HepG2 (cell line): ENCODE data around the gene MYH9. TPM values are rescaled to one million over a fixed set of nuclear protein-coding genes. Genes with fewer than 3 reads are reported as not detected.
A peak's percentile ranks its signal among the peaks of the same experiment; 100 is the strongest.

ENCODE experiments used
- IRF1 ChIP-seq: sonication (generic); formaldehyde crosslinking; IDR thresholded peaks from 2 replicates; pipeline ENCODE4 v1.4.0; 2020; ENCODE audit warnings: low read depth, mild to moderate bottlenecking, missing genetic modification reagents
- MIXL1 ChIP-seq: IDR thresholded peaks from 2 replicates; pipeline ENCODE4 v1.6.1; 2016
- NFKB2 ChIP-seq: sonication (generic); formaldehyde crosslinking; IDR thresholded peaks from 2 replicates; pipeline ENCODE4 v1.4.0; 2020; ENCODE audit warnings: missing genetic modification reagents, borderline replicate concordance
- NR2F2 ChIP-seq: IDR thresholded peaks from 2 replicates; pipeline ENCODE4 v1.6.1; 2012; ENCODE audit warnings: low read depth, inconsistent platforms, borderline replicate concordance
- PATZ1 ChIP-seq: sonication (generic); formaldehyde crosslinking; IDR thresholded peaks from 2 replicates; pipeline ENCODE4 v1.4.0; 2020; ENCODE audit warnings: missing genetic modification reagents
- PCBP2 ChIP-seq: fragments of 200-400 bp; formaldehyde crosslinking; optimal IDR thresholded peaks from 2 replicates; pipeline ENCODE3; 2018; ENCODE audit warnings: low read length, low read depth; ENCODE audit not compliant: poor library complexity, severe bottlenecking
- POGK ChIP-seq: sonication (generic); formaldehyde crosslinking; conservative IDR thresholded peaks from 2 replicates; pipeline ENCODE4 v1.8.0; 2022; ENCODE audit warnings: mild to moderate bottlenecking, moderate library complexity, missing genetic modification reagents
- POLR2AphosphoS5 ChIP-seq: IDR thresholded peaks from 2 replicates; pipeline ENCODE4 v1.6.1; 2012; ENCODE audit warnings: low read depth, low read length
- RARA ChIP-seq: IDR thresholded peaks from 2 replicates; pipeline ENCODE4 v1.6.1; 2016; ENCODE audit warnings: missing genetic modification reagents, missing compliant biosample characterization
- RFX3 ChIP-seq: IDR thresholded peaks from 2 replicates; pipeline ENCODE4 v1.6.1; 2016; ENCODE audit warnings: missing biosample characterization, missing genetic modification reagents
- SRY ChIP-seq: sonication (generic); formaldehyde crosslinking; IDR thresholded peaks from 2 replicates; pipeline ENCODE4 v1.8.0; 2022; ENCODE audit warnings: mild to moderate bottlenecking, missing genetic modification reagents
- ZBTB2 ChIP-seq: sonication (generic); formaldehyde crosslinking; IDR thresholded peaks from 2 replicates; pipeline ENCODE4 v1.8.0; 2022; ENCODE audit warnings: low read depth, missing genetic modification reagents
- ZFP90 ChIP-seq: sonication (generic); formaldehyde crosslinking; IDR thresholded peaks from 2 replicates; pipeline ENCODE4 v1.8.0; 2022; ENCODE audit warnings: missing genetic modification reagents, mild to moderate bottlenecking, inconsistent platforms, borderline replicate concordance
- ZGPAT ChIP-seq: IDR thresholded peaks from 2 replicates; pipeline ENCODE4 v1.6.1; 2016; ENCODE audit warnings: mild to moderate bottlenecking
- ZKSCAN1 ChIP-seq: fragments of 150-350 bp; IDR thresholded peaks from 2 replicates; pipeline ENCODE4 v1.6.1; 2014; ENCODE audit warnings: low read length
- ZMAT3 ChIP-seq: sonication (generic); formaldehyde crosslinking; conservative IDR thresholded peaks from 2 replicates; pipeline ENCODE4 v1.7.0; 2021; ENCODE audit warnings: missing genetic modification reagents
- ZNF282 ChIP-seq: fragments of 450-650 bp; IDR thresholded peaks from 2 replicates; pipeline ENCODE4 v1.6.1; 2018; ENCODE audit not compliant: partially characterized antibody
- ZNF333 ChIP-seq: sonication (generic); formaldehyde crosslinking; IDR thresholded peaks from 2 replicates; pipeline ENCODE4 v1.4.0; 2020; ENCODE audit warnings: mild to moderate bottlenecking, missing genetic modification reagents, borderline replicate concordance
- ZNF678 ChIP-seq: sonication (generic); formaldehyde crosslinking; IDR thresholded peaks from 2 replicates; pipeline ENCODE4 v1.4.0; 2020; ENCODE audit warnings: mild to moderate bottlenecking, missing genetic modification reagents
- ZNF740 ChIP-seq: sonication (generic); formaldehyde crosslinking; IDR thresholded peaks from 2 replicates; pipeline ENCODE4 v1.4.0; 2020; ENCODE audit warnings: missing genetic modification reagents
- ZNF75D ChIP-seq: sonication (generic); formaldehyde crosslinking; IDR thresholded peaks from 2 replicates; pipeline ENCODE4 v1.8.1; 2023; ENCODE audit warnings: missing genetic modification reagents, mild to moderate bottlenecking, borderline replicate concordance
- ZSCAN12 ChIP-seq: sonication (generic); formaldehyde crosslinking; IDR thresholded peaks from 2 replicates; pipeline ENCODE4 v1.9.0; 2021; ENCODE audit warnings: mild to moderate bottlenecking, missing genetic modification reagents
- polyA plus RNA-seq, 8 experiments: library from polyadenylated mRNA; depleted of rRNA in 3 of 8; stranded (reverse) in 7 of 8; unstranded in 1 of 8; fragments of >200 nt; fragmentation: Illumina TruSeq in 4 of 8; extraction: Trizol in 4 of 8; gene quantifications; 2 replicates each; pipeline versions ENCODE4 v1.2.1 to v1.2.3, GENCODE V29; 2011 to 2016; ENCODE audit warnings: low read depth in 4 of 8, missing spikeins in 1 of 8, mixed read lengths in 1 of 8; ENCODE audit not compliant: insufficient read depth in 1 of 8
- total RNA-seq, 5 experiments: library from RNA; depleted of rRNA; stranded (reverse); fragments of >200 nt; fragmentation: Illumina TruSeq; extraction: Trizol; gene quantifications; 2 replicates each; pipeline ENCODE4 v1.2.3, GENCODE V29; 2016; ENCODE audit warnings: low read depth in 1 of 5

MYH9 gene
- total and polyA plus RNA-seq, 2 of the 13 experiments (the other 11 are each of a cell fraction or from before 2014, with no cell fraction given), result 50.7 to 98.5 TPM

- TF ChIP-seq POLR2AphosphoS5 (peak; percentile 66), MIXL1 (CRISPR knock-in tag) (no peak), NR2F2 (no peak), NFKB2 (no peak), SRY (CRISPR knock-in tag) (no peak), POGK (CRISPR knock-in tag) (no peak), ZKSCAN1 (no peak), ZNF740 (CRISPR knock-in tag) (no peak), RARA (CRISPR knock-in tag) (peak; percentile 28; the same call in 1 of the 2 replicates), ZFP90 (CRISPR knock-in tag) (no peak), ZSCAN12 (CRISPR knock-in tag) (no peak), ZGPAT (CRISPR knock-in tag) (no peak), ZNF75D (no peak), ZNF678 (CRISPR knock-in tag) (no peak), PATZ1 (CRISPR knock-in tag) (peak; percentile 73), ZMAT3 (CRISPR knock-in tag) (no peak), IRF1 (CRISPR knock-in tag) (peak; percentile 99), ZNF333 (CRISPR knock-in tag) (no peak), RFX3 (CRISPR knock-in tag) (no peak), PCBP2 (no peak), ZBTB2 (no peak), ZNF282 (no peak)
These were observed 134.8 kb downstream of the MYH9 start, which contains the start of gene APOL1 (continued) for GRCh38 chr22:36252754-36253522.
